SK-MEL-5 (cell line): ENCODE results near the gene CCDC197. TPM values are rescaled to one million over a fixed set of nuclear protein-coding genes. Genes with fewer than 3 reads are reported as not detected.

ENCODE experiments used
- DNase-seq: peaks from one replicate; pipeline ENCODE4 v3.0.0-alpha.2; 2016; ENCODE audit warnings: low read depth, low spot score
- in situ Hi-C: cut with HindIII; loops from 2 replicates; pipeline ENCODE4 v1.10.0; 2016; ENCODE audit warnings: low sequenced_read_pairs, high pct_unique_total_duplicates, low pct_unique_long_range_greater_than_20kb
- small RNA-seq, 2 experiments: library from RNA; depleted of rRNA; stranded (forward); fragments of <200 nt; gene quantifications; one replicate each; pipeline ENCODE3, GENCODE V24; 2014
- total RNA-seq: library from RNA; depleted of rRNA; stranded (reverse); fragments of >200 nt; shearing (Covaris generic); gene quantifications from 2 replicates; pipeline ENCODE4 v1.2.3, GENCODE V29; 2014; rRNA removed

The CCDC197 gene
- total RNA-seq, 1 experiment from 2014 or later, result not detected

- no peak for DNase-seq
- in situ Hi-C loops, result no loop called here
These were observed 57.3 kb downstream of the CCDC197 start for GRCh38 chr14:94054401-94054800.

- no peak for DNase-seq
- in situ Hi-C loops, result no loop called here
These were observed 57.8 kb downstream of the CCDC197 start for GRCh38 chr14:94054936-94055335.

- no peak for DNase-seq
- in situ Hi-C loops, result no loop called here
These were observed 59.6 kb downstream of the CCDC197 start for GRCh38 chr14:94056579-94057308.

- in situ Hi-C loops, result no loop called here
- no peak for DNase-seq
These were observed 61.1 kb downstream of the CCDC197 start for GRCh38 chr14:94058128-94058673.

Small RNA genes lying within 50 kb of the gene (small RNA-seq; reads per million reads assigned to genes)
- gene MIR4506, result 0 reads per million in 2 experiments

Other genes starting within 250 kb of the CCDC197 start
- 0.95 and 1.0 TPM in 2 replicates for gene PRIMA1, start 208.8 kb upstream of the CCDC197 start, total RNA-seq
- gene FAM181A, start 70.0 kb upstream of the CCDC197 start, total RNA-seq, result not detected in 2 replicates
- gene ASB2, start 20.7 kb upstream of the CCDC197 start, total RNA-seq, result 3.8 and 3.9 TPM in 2 replicates
- gene OTUB2, start 29.0 kb downstream of the CCDC197 start, total RNA-seq, result 3.5 and 4.4 TPM in 2 replicates
- 235 and 237 TPM in 2 replicates for gene DDX24, start 83.9 kb downstream of the CCDC197 start, total RNA-seq
- 9.0 and 11.2 TPM in 2 replicates for gene IFI27L1, start 84.0 kb downstream of the CCDC197 start, total RNA-seq
- gene IFI27, start 113.4 kb downstream of the CCDC197 start, total RNA-seq, result not detected in 2 replicates
- 51.7 and 64.5 TPM in 2 replicates for gene IFI27L2, start 132.3 kb downstream of the CCDC197 start, total RNA-seq
- gene PPP4R4, start 177.0 kb downstream of the CCDC197 start, total RNA-seq, result 4.9 and 5.8 TPM in 2 replicates